Neural cell (in vitro differentiated cells): Measurements from ENCODE around the gene TPTE. TPM values are rescaled to one million over a fixed set of nuclear protein-coding genes. Genes with fewer than 3 reads are reported as not detected.
"Not testable (repeated sequence)": the region's sequence is repeated elsewhere in the genome, so short reads cannot be mapped to it uniquely, and the experiment has no call there.

ENCODE experiments used
- H2AFZ ChIP-seq: fragments of 200-600, 300-800 bp; sonication (generic), shearing (Covaris generic); 2 replicates; pipeline ENCODE4 v1.6.0; 2014; ENCODE audit warnings: low read depth, mild to moderate bottlenecking, antibody characterized with exemption, low read length, moderate library complexity
- H3F3A ChIP-seq: fragments of 200-600 bp; shearing (Covaris generic); 2 replicates; pipeline ENCODE4 v1.6.1; 2016; ENCODE audit warnings: mild to moderate bottlenecking, moderate library complexity, mixed read lengths, antibody characterized with exemption, low read length; ENCODE audit not compliant: insufficient read depth, poor library complexity, severe bottlenecking
- H3K27ac ChIP-seq: fragments of 200-600, 300-800 bp; sonication (generic), shearing (Covaris generic); 2 replicates; pipeline ENCODE4 v1.5.1; 2014; ENCODE audit warnings: mild to moderate bottlenecking, low read length, moderate library complexity
- H3K27me3 ChIP-seq: fragments of 300-800, 200-600 bp; sonication (generic), shearing (Covaris generic); 2 replicates; pipeline ENCODE4 v1.6.0; 2014; ENCODE audit warnings: mild to moderate bottlenecking, low read depth, low read length, moderate library complexity; ENCODE audit not compliant: insufficient read depth
- H3K36me3 ChIP-seq: fragments of 300-800, 200-600 bp; sonication (generic), shearing (Covaris generic); 2 replicates; pipeline ENCODE4 v1.5.1; 2014; ENCODE audit warnings: mild to moderate bottlenecking, antibody characterized with exemption, low read length, moderate library complexity; ENCODE audit not compliant: insufficient read depth
- H3K4me2 ChIP-seq: fragments of 300-800, 200-600 bp; sonication (generic), shearing (Covaris generic); 2 replicates; pipeline ENCODE4 v1.6.0; 2014; ENCODE audit warnings: mild to moderate bottlenecking, low read length
- H3K4me3 ChIP-seq: fragments of 300-800, 200-600 bp; sonication (generic), shearing (Covaris generic); 2 replicates; pipeline ENCODE4 v1.5.1; 2014; ENCODE audit warnings: mild to moderate bottlenecking, low read length, moderate library complexity
- H3K79me2 ChIP-seq: fragments of 200-600 bp; shearing (Covaris generic); replicated peaks from 2 replicates; pipeline ENCODE4 v1.6.0; 2014; ENCODE audit warnings: mild to moderate bottlenecking, low read length, moderate library complexity; ENCODE audit not compliant: insufficient read depth
- H3K9ac ChIP-seq: fragments of 300-800, 200-600 bp; sonication (generic), shearing (Covaris generic); 2 replicates; pipeline ENCODE4 v1.6.1; 2016; ENCODE audit warnings: mild to moderate bottlenecking, low read length, mixed read lengths
- H3K9me2 ChIP-seq: fragments of 200-600 bp; shearing (Covaris generic); 2 replicates; pipeline ENCODE4 v1.6.1; 2016; ENCODE audit warnings: mild to moderate bottlenecking, low read length, mixed read lengths; ENCODE audit not compliant: insufficient read depth
- H3K9me3 ChIP-seq: fragments of 200-600, 300-800 bp; sonication (generic), shearing (Covaris generic); 2 replicates; pipeline ENCODE4 v1.6.1; 2016; ENCODE audit warnings: mild to moderate bottlenecking, mixed run types, low read length, moderate library complexity, mixed read lengths
- H4K20me1 ChIP-seq: fragments of 200-600 bp; shearing (Covaris generic); 2 replicates; pipeline ENCODE4 v1.6.1; 2016; ENCODE audit warnings: mild to moderate bottlenecking, mixed run types; ENCODE audit not compliant: insufficient read depth
- EP300 ChIP-seq: fragments of 450-650 bp; conservative IDR thresholded peaks from 2 replicates; pipeline ENCODE4 v1.6.1; 2014; ENCODE audit warnings: antibody characterized with exemption, mild to moderate bottlenecking, moderate library complexity; ENCODE audit not compliant: poor library complexity, severe bottlenecking
- EZH2 ChIP-seq: fragments of 200-600, 300-800 bp; shearing (Covaris generic), sonication (generic); IDR thresholded peaks from 2 replicates; pipeline ENCODE4 v1.6.1; 2014; ENCODE audit warnings: antibody characterized with exemption, low read length, borderline replicate concordance, mild to moderate bottlenecking; ENCODE audit not compliant: insufficient read depth, poor library complexity, severe bottlenecking
- MXI1 ChIP-seq: fragments of 450-650 bp; conservative IDR thresholded peaks from 2 replicates; pipeline ENCODE4 v1.6.1; 2014; ENCODE audit warnings: antibody characterized with exemption, mild to moderate bottlenecking; ENCODE audit not compliant: poor library complexity, severe bottlenecking
- POLR2AphosphoS5 ChIP-seq: IDR thresholded peaks from 2 replicates; pipeline ENCODE4 v1.6.1; 2012
- RAD21 ChIP-seq: fragments of 450-650 bp; conservative IDR thresholded peaks from 2 replicates; pipeline ENCODE4 v1.6.1; 2014; ENCODE audit warnings: antibody characterized with exemption, mild to moderate bottlenecking, moderate library complexity
- SMC3 ChIP-seq: fragments of 450-650 bp; conservative IDR thresholded peaks from 2 replicates; pipeline ENCODE4 v1.6.1; 2014; ENCODE audit warnings: antibody characterized with exemption, mild to moderate bottlenecking, moderate library complexity; ENCODE audit not compliant: poor library complexity
- TAF1 ChIP-seq: IDR thresholded peaks from 2 replicates; pipeline ENCODE4 v1.6.1; 2012; ENCODE audit warnings: low read depth
- polyA plus RNA-seq: library from polyadenylated mRNA; depleted of rRNA; stranded (reverse); fragments of >200 nt; gene quantifications from 2 replicates; pipeline ENCODE4 v1.2.3, GENCODE V29; 2014
- TF ChIP-seq, protein P1 (sequence below): fragments of 450-650 bp; IDR thresholded peaks from 2 replicates; pipeline ENCODE4 v1.5.1; 2014; ENCODE audit warnings: antibody characterized with exemption, mild to moderate bottlenecking, moderate library complexity; ENCODE audit not compliant: poor library complexity, severe bottlenecking
- TF ChIP-seq, protein P2 (sequence below): IDR thresholded peaks from 2 replicates; pipeline ENCODE4 v1.6.1; 2012; ENCODE audit warnings: borderline replicate concordance

The TPTE gene
- polyA plus RNA-seq, 1 donor from 2014 or later: not detected

DNA sequence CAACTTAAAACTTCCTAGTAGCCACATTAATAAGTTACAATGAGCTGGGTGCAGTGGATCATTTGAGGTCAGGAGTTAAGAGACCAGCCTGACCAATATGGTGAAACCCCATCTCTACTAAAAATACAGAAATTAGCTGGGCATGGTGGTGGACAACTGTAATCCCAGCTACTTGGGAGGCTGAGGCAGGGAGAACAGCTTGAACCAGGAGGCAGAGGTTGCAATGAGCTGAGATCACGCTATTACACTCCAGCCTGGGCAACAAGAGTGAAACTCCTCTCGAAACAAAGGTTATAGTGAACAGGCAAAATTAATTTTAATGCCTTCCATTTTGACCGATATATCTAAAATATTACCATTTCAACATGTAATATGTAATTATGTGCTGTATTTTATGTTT lies 30.9 kb upstream of the TPTE start:
- H3K9me2 ChIP-seq, H3F3A ChIP-seq, H3K4me2 ChIP-seq, H4K20me1 ChIP-seq, H2AFZ ChIP-seq, H3K4me3 ChIP-seq, H3K27ac ChIP-seq, H3K9me3 ChIP-seq, H3K27me3 ChIP-seq, H3K9ac ChIP-seq, H3K36me3 ChIP-seq, H3K79me2 ChIP-seq: not testable (repeated sequence)

DNA sequence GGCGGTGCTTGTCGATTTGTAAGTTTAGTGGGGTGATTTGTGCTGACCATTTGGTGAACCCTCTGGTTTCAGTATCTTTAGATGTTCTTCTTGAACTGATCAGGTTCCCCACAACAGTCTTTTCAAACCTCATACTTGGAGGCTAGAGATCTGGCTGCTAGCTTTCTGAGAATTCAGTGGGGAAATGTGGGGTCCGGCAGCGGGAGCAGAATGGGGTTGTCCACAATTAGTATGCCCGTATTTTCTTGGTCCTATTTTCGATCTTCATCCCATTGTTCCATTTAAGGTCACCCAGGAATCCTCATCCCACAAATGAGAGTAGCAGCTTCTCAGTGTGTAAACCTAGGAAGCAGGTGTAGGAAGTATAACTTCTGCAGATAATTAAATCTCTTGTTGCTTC lies 10.3 kb upstream of the TPTE start:
- Histone ChIP-seq H3K9ac (no peak overlapping the region), H3K9me2 (no peaks in the 10 kb centered on the region), H3K9me3 (no peaks in the 10 kb centered on the region), H3K4me3 (no peak overlapping the region), H3K27me3 (no peaks in the 10 kb centered on the region), H3F3A (no peaks in the 10 kb centered on the region), H3K4me2 (no peak overlapping the region), H3K79me2 (no peaks in the 10 kb centered on the region), H4K20me1 (no peaks in the 10 kb centered on the region), H3K36me3 (no peaks in the 10 kb centered on the region), H2AFZ (no peak overlapping the region), H3K27ac (no peak overlapping the region)
- TF ChIP-seq RAD21 (no peak), EZH2 (no peak), SMC3 (no peak), MXI1 (no peak), EP300 (no peak), TAF1 (no peak), POLR2AphosphoS5 (no peak)
- TF ChIP-seq, protein P1, sequence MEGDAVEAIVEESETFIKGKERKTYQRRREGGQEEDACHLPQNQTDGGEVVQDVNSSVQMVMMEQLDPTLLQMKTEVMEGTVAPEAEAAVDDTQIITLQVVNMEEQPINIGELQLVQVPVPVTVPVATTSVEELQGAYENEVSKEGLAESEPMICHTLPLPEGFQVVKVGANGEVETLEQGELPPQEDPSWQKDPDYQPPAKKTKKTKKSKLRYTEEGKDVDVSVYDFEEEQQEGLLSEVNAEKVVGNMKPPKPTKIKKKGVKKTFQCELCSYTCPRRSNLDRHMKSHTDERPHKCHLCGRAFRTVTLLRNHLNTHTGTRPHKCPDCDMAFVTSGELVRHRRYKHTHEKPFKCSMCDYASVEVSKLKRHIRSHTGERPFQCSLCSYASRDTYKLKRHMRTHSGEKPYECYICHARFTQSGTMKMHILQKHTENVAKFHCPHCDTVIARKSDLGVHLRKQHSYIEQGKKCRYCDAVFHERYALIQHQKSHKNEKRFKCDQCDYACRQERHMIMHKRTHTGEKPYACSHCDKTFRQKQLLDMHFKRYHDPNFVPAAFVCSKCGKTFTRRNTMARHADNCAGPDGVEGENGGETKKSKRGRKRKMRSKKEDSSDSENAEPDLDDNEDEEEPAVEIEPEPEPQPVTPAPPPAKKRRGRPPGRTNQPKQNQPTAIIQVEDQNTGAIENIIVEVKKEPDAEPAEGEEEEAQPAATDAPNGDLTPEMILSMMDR: no peak
- TF ChIP-seq, protein P2, sequence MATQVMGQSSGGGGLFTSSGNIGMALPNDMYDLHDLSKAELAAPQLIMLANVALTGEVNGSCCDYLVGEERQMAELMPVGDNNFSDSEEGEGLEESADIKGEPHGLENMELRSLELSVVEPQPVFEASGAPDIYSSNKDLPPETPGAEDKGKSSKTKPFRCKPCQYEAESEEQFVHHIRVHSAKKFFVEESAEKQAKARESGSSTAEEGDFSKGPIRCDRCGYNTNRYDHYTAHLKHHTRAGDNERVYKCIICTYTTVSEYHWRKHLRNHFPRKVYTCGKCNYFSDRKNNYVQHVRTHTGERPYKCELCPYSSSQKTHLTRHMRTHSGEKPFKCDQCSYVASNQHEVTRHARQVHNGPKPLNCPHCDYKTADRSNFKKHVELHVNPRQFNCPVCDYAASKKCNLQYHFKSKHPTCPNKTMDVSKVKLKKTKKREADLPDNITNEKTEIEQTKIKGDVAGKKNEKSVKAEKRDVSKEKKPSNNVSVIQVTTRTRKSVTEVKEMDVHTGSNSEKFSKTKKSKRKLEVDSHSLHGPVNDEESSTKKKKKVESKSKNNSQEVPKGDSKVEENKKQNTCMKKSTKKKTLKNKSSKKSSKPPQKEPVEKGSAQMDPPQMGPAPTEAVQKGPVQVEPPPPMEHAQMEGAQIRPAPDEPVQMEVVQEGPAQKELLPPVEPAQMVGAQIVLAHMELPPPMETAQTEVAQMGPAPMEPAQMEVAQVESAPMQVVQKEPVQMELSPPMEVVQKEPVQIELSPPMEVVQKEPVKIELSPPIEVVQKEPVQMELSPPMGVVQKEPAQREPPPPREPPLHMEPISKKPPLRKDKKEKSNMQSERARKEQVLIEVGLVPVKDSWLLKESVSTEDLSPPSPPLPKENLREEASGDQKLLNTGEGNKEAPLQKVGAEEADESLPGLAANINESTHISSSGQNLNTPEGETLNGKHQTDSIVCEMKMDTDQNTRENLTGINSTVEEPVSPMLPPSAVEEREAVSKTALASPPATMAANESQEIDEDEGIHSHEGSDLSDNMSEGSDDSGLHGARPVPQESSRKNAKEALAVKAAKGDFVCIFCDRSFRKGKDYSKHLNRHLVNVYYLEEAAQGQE: no peak

DNA sequence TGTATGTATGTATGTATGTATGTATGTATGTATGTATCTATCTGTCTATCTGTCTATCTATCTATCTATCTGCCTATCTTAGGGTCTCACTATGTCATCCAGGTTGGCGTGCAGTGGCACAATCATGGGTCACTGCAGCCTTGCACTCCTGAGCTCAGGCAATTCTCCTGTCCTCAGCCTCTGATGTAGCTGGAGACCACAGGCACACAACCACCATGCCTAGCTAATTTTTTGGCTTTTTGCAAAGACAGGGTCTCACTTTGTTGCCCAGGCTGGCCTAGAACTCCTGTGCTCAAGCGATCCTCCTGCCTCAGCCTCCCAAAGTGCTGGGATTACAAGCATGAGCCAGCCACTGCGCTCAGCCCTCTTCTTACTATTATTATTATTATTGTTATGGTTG lies 4.5 kb upstream of the TPTE start:
- H3K9ac ChIP-seq, H3K27ac ChIP-seq, H4K20me1 ChIP-seq, H3K36me3 ChIP-seq, H3K4me3 ChIP-seq, H3K79me2 ChIP-seq, H3K9me3 ChIP-seq, H3K9me2 ChIP-seq, H3K27me3 ChIP-seq, H3K4me2 ChIP-seq, H2AFZ ChIP-seq, H3F3A ChIP-seq: not testable (repeated sequence)

DNA sequence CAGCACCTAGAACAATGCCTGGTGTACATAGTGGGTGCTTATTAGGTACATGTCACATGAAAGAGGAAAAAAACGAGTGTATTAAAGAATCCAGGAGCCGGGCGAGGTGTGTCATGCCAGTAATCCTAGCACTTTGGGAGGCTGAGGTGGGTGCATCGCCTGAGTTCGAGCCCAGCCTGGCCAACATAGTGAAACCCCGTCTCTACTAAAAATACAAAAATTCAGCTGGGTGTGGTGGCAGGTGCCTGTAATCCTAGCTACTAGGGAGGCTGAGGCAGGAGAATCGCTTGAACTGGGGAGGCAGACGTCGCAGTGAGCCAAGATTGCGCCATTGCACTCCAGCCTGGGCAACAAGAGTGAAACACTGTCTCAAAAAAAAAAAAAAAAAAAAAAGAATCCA lies 3.5 kb upstream of the TPTE start:
- not testable (repeated sequence) for H3K79me2 ChIP-seq, H3K9ac ChIP-seq, H3K36me3 ChIP-seq, H3K9me2 ChIP-seq, H3F3A ChIP-seq, H4K20me1 ChIP-seq, H2AFZ ChIP-seq, H3K27ac ChIP-seq, H3K4me3 ChIP-seq, H3K9me3 ChIP-seq, H3K27me3 ChIP-seq, H3K4me2 ChIP-seq

DNA sequence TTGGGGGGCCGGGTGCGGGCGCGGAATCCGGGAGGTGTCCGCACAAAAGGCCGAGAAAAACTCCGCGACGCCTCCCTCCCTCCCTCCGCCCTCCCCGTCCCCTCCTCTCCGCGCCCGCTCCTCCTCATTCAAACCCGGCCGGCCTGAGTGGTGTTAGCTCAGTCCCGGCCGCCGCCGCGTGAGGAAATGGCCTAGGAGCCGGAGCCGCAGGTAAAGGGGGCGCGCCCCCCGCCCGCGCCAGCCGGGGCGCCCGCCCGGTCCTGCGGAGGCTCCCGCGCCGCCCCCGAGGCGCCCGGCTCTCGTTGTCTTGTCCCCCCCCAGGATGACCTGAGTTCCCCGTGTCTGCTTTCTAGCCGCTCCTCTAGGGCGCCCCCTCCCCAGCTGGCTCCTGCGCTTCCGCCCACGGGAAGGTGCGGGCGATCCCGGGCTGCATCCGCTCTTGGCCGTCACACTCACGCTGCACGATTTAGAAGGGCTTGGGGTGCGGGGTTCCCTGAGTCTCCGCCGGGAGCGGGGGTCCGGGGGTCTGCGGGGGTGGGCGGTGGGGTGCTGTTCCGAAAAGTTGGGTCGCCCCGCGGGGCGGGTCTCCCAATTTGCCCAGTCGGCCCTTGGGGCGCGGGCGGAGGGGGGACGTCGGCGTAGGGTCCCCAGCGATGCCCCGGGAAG lies 585 bp downstream of the TPTE start:
- not testable (repeated sequence) for H3K27ac ChIP-seq, H3K79me2 ChIP-seq, H3F3A ChIP-seq, H3K4me2 ChIP-seq, H3K9ac ChIP-seq, H3K36me3 ChIP-seq, H3K9me2 ChIP-seq, H3K27me3 ChIP-seq, H2AFZ ChIP-seq, H3K4me3 ChIP-seq, H4K20me1 ChIP-seq
- H3K9me3 ChIP-seq: peaks cover 13% of the 10 kb centered on the region
